NCI-H345 treated with DMSO at 0.1 percent for 48 hours (cell line): ENCODE data around the gene SH3YL1.

Experiments used
- DNase-seq: peaks from one replicate; lab custom pipeline; 2025; ENCODE audit not compliant: unreplicated experiment; lab: John Stamatoyannopoulos, UW

SH3YL1 gene

DNA sequence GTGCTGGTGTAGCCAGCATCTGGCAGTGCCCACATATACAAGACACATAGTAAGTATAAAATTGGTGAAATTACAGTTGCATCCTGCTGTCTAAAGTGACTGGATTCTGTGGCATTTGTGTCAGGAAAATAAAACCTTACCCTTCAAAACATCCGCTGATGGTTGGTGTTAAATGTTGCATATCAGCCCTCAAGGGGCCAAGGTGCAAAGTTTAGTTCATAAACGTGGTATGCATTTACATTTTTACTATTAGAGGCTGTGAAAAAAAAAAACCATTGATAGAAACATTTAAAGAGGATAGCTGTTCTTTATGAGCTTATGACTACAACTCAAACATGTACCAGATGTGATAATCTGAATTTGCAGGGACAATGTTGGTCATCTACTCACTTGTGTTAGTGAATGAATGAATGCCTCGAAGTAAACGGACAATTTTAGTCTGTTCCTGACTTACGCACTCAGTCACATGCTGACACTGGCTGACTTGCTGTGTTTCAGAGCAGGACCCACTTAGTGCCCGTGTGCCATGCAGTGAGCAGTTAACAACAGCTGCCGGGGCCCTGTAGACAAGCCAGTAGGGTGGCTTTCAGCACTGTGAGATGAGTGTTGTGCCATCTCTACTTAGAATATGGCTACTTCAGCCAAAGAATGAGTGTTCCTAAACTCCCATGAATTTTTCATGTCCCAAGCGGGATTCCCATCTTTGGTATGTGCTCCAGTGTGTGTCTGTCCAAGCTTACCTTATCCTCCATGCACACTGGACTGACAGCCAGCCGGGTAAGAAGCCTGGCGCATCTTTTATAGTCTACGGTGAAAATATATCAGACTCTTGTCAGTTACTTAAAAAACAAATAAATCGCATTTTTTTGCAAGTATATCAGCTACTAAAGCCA lies 18.8 kb upstream of the SH3YL1 start:
- no peak for DNase-seq

DNA sequence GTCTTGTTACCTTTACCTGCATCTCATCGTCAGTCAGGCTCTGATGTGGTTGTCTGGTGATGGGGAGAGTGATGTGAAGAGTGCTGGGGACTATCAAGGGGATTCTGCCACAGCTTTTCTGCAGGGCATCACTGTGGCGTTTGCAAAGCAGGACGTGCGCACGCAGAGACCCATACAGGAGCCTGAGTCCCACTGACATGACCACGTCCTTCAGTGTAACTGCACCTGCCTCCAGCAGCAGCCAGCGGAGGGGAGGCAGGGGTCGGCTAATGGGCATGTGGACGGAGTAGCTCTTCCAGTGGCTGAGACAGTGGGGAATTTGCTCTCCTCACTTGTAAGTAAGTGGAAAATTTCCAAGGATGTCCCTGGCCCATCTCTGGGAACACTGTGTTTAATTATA lies 17.5 kb upstream of the SH3YL1 start:
- DNase-seq, result no peak

DNA sequence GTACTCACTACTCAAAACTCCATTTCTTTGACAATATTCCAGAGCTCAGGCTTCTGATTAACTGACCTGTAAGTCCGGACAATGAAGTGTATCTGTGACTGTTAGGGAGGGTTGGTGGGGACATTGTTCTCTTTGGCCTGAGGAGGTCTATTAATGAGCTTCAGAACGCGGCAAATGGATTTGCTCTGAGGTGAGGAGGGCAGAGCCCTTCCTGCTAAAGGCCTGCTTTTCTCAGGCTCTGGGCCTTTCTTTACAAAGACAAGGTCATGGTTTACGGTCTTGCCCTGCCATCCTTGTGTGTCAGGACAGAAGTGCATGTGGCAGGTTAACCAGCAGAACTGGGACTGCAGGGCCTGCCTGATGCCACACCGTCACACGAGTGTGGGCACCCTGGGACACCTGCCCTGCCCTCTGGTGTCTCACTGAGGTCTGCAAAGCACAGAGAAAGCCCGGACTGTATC lies 16.8 kb upstream of the SH3YL1 start:
- DNase-seq, result no peak

DNA sequence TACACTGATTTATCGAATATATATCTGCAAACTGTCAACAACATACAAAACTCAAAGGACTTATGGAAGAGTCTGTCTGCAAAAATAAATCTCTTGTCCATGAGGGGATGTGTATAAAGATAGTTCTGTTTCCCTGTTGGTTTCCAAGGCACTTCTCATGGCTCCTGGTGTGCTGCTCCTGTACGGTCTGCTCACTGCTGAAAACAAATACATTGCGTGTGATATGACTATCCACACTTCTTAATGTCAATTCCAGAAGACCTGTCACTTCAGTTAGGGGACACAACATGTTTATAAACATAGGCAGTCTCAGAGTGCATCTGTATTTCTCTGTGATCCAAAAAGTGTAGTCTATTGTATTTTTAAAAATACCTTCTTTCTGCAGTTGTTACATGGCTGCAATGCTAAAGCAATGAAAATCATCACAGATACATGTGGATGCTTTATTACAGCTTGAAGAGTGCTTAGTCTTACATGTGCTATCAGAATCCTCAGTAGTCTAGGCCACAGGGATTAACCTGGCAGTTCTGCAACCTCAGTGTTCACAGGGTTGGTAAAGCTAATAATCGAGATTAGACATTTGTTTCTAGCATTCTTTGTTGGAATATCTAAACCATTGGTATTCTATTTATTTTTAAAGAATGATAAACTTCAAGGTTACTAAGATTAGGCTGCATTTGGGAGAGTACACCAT lies 16.3 kb upstream of the SH3YL1 start:
- DNase-seq, result no peak

DNA sequence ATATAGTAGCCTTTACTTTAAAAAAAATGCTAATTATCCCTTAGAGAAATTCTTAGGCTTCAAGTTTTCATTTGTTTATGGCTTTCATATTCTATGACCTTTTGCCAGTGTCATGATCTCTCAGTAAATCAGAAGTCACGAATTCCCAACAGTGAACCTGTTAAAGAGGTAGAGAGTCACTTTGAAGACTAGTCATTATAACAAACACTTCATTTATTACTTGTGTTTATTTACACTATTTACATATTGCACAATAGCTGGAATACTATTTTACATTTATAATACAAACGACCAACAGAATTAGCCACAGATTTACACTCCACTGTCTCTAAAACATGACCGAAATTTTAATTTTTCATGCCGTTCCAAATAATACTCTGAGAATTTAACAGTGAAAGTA lies 15.5 kb upstream of the SH3YL1 start:
- DNase-seq, result no peak

DNA sequence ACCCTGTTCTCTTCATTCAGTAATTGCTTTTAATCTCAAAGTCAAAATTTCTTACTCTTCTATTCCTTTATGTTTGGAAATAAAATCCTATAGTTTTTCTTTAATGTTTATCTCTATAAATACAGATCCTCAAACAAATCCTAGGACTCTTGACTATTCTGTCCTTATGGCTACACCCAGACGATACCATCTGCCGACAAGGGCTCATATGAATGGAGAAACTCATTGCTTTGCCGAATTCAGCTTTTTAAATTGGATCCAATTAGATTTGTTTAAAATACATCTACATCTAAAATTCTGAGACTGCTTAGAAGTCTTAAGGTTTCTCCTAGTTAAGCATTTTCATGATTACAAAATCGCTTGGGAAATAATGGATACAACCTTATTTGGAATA lies 15.1 kb upstream of the SH3YL1 start:
- no peak for DNase-seq

DNA sequence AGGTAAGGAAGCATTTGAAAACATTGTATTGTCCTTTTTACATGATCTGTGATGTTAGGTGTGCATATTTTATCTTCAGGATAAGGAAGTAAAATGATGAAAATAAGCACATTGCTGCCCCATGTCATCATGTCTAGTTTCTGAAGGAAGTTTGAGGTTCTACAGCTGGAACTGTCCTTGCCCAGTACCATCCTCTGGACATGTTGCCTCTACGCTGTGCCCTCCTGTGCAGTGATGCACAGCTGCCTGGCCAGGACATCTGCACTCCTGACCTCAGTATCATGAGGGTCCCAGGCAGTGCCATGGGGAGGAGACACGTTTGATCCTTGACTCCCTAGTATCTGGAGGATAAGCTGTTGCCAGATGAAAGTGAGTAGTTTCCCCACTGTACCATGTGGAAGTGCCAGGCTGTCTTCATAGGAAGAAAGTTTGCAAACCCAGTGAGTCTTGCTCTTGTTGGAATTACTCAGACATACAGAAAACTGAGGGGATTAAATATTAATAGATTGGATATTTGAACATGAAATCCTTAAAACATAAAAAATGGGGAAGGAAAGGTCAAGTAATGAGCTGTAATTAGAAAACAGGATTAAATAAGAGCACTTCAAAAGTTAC lies 14.6 kb upstream of the SH3YL1 start:
- DNase-seq, result no peak

DNA sequence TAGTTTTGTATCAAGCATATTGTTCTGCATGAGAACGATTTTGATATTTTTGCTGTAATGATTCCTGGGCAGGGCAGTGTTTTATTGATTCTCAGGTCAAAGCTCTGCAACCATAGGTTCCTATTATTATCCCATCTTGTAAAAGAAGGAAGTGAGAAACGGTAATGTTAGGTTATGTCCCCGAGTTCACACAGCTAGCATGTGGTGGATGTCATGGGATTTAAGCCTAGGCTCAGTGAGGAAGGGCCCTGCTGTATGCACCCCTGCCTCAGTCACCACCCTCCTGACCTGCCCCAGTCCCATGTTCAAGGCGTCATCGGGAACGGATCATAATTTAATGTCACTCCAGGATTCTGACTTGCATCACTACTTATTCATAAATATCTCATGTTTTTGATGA lies 11.6 kb upstream of the SH3YL1 start:
- DNase-seq, result no peak

DNA sequence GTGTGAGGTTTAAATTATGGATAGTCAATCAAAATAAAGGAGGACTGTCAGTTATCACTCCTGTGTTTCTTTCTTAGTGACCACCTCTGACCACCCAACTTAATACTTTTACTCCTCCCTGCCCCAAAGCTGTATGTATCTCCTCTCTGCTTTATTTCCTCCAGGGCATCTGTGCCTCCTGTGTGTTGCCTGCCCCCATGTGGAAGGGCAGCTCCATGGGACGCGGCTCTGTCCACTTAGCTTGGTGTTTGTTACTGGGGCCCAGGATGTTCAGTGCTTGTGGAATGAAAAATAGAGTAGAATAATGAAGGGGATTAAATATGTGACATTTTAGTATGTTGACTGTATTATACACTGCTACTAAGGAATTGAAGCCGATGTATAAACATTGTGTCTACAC lies 10.7 kb upstream of the SH3YL1 start:
- DNase-seq, result no peak

DNA sequence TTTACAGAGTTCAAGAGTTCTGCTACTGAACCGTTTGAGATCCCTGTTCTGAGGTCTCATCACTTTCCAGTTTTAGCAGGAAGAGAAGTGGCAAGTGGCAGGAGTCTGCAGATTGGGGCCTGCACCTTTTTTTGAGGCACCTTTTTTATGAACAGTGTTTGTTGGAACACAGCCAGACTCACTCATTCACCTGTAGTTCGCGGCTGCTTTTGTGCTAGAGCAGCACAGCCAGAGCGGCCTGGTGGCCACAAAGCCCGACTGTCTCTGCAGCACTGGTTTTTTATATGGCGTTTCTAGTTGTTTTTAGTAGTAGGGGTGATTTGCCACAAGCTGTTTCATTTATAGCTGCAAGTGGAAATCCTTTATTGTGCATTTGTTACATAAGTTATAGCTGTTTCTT lies 9.5 kb upstream of the SH3YL1 start:
- DNase-seq, result peak; percentile 73

DNA sequence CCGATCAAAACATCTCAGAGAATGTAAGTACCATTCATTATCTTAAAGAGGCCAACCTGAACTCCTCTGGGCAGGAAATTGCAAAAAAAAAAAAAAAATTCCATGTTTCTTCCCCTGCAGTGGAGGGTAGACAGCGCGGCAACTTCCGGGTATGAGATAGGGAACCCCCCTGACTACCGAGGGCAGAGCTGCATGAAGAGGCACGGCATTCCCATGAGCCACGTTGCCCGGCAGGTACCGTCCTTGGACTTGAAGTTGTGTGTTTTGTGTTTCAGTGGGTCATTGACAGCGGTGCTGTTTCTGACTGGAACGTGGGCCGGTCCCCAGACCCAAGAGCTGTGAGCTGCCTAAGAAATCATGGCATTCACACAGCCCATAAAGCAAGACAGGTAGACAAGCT lies 8.1 kb upstream of the SH3YL1 start:
- DNase-seq, result no peak

DNA sequence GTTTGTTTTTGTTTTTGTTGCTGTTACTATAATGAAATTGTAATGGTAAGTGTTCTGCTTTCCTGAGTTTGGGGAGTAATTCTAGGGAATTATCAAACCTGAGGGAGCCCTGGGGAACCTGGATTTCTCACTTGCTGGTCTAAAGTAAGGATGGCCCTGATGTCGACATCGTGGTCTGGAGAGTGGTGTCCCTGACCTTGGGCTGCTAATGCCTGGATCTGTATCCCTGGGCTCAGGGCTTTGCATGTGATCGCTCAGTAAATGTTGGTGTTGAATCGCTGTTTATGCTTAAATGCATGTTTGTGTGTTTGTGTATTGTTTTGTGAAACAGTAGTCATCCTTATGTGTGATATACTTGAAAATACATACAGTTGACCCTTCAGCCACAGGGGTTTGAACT lies 7.0 kb upstream of the SH3YL1 start:
- no peak for DNase-seq

DNA sequence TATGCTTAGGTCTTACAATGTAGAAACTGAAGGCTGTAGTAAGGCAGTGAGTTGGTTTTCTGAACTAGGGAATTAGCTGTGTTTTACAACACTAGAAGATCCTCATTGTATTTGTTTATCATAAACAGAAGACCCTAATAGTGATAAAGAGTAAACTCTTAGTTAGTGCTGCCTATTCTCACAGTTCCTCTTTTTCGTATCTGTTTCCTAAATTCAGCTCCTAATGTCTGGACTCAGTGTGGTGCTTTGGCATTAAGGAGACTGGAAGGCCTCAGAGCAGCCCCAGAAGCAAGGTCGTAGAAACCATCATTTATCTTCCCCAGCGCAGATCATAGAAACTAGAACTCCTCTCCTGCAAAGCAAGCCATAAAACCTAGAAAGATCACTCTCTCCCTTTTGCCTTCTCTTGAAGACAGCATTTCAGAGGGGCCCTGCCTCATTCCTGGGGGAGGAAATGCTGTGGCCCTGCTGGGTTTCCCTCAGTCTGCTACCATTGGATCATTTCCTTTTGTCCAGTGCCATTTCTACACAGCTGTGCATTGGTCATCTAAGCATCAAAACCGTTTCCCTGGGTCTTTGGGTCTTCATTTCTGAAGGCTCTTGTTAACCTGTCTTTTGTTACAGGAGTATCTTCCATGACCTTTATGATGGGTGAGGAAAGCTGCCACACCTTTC lies 5.7 kb upstream of the SH3YL1 start:
- DNase-seq, result no peak

DNA sequence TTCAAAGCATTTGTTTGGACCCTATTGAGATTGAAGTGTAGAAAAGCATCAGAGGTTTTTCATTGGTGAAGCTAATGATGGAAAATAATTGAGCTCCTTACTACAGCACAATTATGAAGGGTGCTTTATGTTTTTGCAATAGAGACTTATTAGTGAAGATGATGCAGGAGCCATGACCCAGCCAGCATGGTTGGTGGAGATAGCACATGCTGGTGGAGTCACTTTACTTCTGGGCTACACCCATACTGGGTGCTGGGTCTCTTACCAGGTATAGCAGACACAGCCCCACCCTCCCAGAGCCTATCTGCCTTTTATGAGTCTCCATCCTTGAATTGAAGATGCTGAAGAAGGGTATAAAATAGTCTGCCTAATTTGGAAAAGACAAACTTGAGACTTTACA lies 4.5 kb upstream of the SH3YL1 start:
- DNase-seq, result no peak

DNA sequence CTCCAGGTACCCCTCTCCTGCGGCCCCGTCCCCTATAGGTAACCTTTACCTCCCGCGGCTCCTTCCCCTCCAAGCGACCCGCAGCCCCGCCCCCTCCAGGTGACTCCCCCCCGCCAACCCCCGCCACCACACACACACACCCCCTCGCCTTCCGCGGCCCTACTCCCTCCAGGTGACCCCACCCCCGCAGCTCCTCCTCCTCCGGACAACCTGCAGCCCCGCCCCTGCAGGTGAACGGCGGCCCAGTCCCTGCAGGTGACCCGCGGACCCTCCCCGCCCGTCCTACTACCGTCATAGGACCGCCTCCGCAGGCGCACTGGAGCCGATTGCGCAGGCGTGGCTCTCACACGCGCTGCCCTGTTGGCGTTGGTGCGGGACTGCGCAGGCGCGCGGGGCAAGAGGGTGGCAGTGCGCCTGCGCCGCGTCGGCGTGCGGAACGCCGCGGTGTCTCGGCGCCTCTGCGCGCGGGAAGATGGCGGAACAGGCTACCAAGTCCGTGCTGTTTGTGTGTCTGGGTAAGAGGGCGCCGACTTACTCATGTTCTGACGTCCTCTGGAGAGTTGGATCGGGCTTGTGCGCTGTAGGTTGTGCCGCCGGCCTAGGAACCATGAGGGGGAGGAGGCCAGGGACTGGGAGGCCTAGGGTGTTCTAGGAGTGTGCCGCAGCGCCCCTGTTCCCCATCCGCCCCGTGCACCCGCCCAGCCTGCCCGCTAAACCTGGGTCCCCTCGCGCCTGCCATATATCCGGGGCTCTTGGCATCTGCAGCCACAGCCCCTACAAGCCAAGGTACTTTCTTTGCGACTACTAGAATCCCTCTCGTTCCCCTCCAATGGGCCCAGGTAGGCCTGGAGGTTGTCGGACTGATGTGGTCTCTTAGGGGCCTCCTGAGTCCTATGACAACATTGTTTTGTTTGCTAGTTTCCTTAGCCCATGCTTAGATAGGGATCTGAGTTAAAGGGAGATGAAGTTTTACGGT lies 949 bp upstream of the SH3YL1 start, which contains the start of gene ACP1:
Gene ACP1, plus strand, starts transcription at position 455 of the 976 bp plus-strand sequence. Its CDS starts 18 bp downstream, at position 473.
- peak; percentile 98 for DNase-seq

DNA sequence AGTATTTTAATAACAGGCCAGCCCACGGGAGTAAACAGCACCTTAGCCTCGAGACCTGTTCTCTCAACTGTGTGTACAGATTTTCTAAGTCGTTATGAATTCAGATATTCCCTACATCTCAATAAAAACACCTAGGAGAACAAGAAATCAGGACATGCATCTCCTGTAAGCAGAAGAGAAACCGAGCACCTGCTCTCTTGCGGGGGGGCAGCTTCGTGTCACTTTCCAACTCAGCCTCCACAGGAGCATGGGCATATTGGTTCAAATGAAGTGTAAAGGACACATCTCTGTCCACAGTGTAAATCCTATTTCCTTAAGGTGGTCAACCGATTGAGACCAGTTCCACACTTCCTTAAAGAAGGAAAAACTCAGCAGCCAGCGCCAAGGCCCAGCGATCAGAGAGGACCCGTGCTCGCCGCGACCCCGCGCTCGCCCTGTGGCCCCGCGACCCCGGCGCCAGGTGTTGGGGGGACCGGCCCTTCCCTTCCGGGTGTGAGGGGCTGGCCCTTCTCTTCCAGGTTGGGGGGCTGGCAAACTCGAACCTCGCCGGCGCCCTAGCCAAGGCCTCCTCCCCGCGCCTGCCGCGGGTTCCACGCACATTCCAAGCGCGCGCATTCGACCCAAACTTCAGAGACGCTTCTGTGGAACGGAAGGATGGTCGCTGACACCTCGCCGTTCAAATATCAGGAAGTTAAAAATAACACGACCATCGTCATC lies 652 bp downstream of the SH3YL1 start:
- DNase-seq, result no peak

DNA sequence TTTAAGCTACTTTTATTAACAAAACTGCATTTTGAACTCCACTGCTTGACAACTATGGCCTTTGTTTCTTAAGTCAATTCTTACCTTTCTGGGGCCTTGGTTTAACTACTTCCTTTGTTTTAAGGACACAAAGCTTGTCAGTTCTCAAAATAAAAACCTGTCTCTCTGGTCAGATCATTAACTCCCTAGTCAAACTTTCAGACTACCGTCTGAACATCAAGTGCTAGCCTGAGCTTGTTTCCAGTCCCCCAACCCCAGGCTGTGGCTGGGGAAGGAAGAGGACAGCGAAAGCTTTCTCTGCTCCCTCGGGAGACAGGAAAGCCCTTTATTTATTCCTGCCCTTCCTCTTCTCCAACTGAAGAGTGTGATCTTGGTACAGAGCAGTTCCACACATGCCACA lies 1.7 kb downstream of the SH3YL1 start:
- no peak for DNase-seq

DNA sequence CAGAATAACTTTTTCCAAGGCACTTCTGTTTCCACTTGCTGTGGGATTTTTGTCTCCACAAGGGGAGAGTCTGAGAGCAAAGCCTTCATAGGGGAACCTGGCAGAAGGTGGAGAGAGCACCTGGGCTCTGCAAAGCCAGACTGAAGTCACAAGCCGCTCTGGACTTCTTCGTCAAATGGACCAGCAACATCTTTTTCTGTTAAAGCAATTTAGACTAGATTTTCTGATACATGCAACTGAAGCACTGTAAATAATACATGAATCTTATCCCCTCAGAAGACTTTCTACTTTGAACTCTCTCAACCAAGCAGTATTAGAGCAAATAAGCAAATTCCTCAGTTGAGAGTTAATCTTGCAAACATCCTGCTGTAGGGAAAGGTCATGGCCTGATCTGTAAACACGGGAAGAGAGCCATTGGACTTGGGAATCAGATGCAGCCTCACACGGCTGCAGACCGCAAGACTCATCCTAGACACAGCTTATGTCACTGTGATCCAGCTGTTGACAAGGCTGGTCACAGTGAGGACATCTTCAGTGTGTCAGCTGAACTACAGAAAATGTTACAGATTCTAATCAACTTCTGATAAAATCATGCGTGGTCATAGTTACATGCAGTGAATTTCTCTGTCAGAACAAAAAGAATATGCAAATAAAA lies 3.2 kb downstream of the SH3YL1 start:
- DNase-seq, result no peak

DNA sequence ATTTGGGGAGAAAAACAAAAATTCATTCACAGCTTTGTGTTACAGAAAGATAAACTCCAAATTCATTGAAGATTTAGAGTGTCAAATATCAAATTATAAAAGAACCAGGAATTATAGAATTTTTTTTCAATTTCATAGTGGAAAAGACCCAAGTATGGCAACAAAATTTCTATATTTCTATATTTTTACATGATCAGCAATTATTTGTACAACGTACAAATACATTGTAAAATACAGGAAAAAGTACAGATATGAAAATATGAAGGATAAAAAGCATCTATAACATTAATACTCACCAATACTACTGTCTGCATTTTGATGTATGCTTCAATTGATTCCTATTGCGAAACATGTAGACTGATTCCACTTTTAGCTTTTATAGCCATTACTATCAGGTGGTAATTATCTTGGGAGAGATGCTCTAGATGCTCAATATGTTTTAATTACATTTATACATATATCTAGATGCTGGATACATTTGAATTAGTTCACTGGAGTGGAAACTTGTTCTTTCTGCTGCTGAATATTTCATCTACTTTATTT lies 4.0 kb downstream of the SH3YL1 start:
- DNase-seq, result no peak
